ENCODE measurements around the gene PHF1. TPM values are rescaled to one million over a fixed set of nuclear protein-coding genes. Genes with fewer than 3 reads are reported as not detected.

PHF1 gene
- total RNA-seq, 2 donors from 2014 or later: 51.8 to 69.8 TPM

- no peak overlapping the region for H3K4me3 ChIP-seq
- TF ChIP-seq CTCF (IDR thresholded peaks at IDR 0.05): no peak
Measured at GRCh38 chr6:33404884-33405283, 5.9 kb upstream of the PHF1 start.

GRCh38 chr6:33405386-33405940 is 5.4 kb upstream of the PHF1 start:
- no peaks in the 10 kb centered on the region for H3K27me3 ChIP-seq
- no peaks in the 10 kb centered on the region for H3K9me3 ChIP-seq
- no peaks in the 10 kb centered on the region for H3K36me3 ChIP-seq
- no peak overlapping the region for H3K27ac ChIP-seq
- H3K4me3 ChIP-seq: no peak overlapping the region
- H3K4me1 ChIP-seq: peaks cover 0 to 8% of the 10 kb centered on the region in 2 donors
- no peak for TF ChIP-seq CTCF (IDR thresholded peaks at IDR 0.05)
- DNase-seq (ENCODE audit: low spot score): no peak

More at GRCh38 chr6:33404884-33405283, 5.9 kb upstream of the PHF1 start:
- H3K9me3 ChIP-seq: no peaks in the 10 kb centered on the region
- H3K27me3 ChIP-seq: no peaks in the 10 kb centered on the region
- H3K36me3 ChIP-seq: no peaks in the 10 kb centered on the region
- DNase-seq (ENCODE audit: low spot score): no peak
- H3K27ac ChIP-seq: no peak overlapping the region
- peaks cover 0 to 7% of the 10 kb centered on the region in 2 donors for H3K4me1 ChIP-seq

GRCh38 chr6:33406126-33406525 is 4.7 kb upstream of the PHF1 start:
- no peaks in the 10 kb centered on the region for H3K9me3 ChIP-seq
- H3K4me3 ChIP-seq: no peak overlapping the region
- H3K27me3 ChIP-seq: no peaks in the 10 kb centered on the region
- H3K36me3 ChIP-seq: no peaks in the 10 kb centered on the region
- no peak for TF ChIP-seq CTCF (IDR thresholded peaks at IDR 0.05)
- no peak for DNase-seq (ENCODE audit: low spot score)
- peaks cover 0 to 8% of the 10 kb centered on the region in 2 donors for H3K4me1 ChIP-seq
- no peak overlapping the region for H3K27ac ChIP-seq

GRCh38 chr6:33407132-33407718 is 3.6 kb upstream of the PHF1 start:
- Histone ChIP-seq H3K36me3 (no peaks in the 10 kb centered on the region), H3K9me3 (no peaks in the 10 kb centered on the region), H3K27me3 (no peaks in the 10 kb centered on the region), H3K4me1 (peaks cover 0 to 18% of the 10 kb centered on the region in 2 donors), H3K4me3 (no peak overlapping the region), H3K27ac (no peak overlapping the region)
- peak in 1 of 2 donors; percentile 14 for TF ChIP-seq CTCF (IDR thresholded peaks at IDR 0.05)
- DNase-seq (ENCODE audit: low spot score): no peak

GRCh38 chr6:33410050-33410710 is 634 bp upstream of the PHF1 start:
- peak; percentile 98 for DNase-seq (ENCODE audit: low spot score)
- Histone ChIP-seq H3K27ac (peak overlapping the region; percentile 98 to 100), H3K9me3 (no peaks in the 10 kb centered on the region), H3K4me1 (peaks cover 0 to 27% of the 10 kb centered on the region in 2 donors), H3K36me3 (peaks cover 30% of the 10 kb centered on the region), H3K4me3 (peak overlapping the region; percentile 91 to 95), H3K27me3 (no peaks in the 10 kb centered on the region)
- no peak for TF ChIP-seq CTCF (IDR thresholded peaks at IDR 0.05)
